CD4-positive, alpha-beta T cell treated with Interleukin-6 for 4 hours (primary cell): Measurements from ENCODE around the gene CREB3.

Source experiments
- DNase-seq: peaks from one replicate; pipeline ENCODE4 v3.0.0-alpha.2; 2020; ENCODE audit warnings: mixed read lengths

CREB3 gene

DNA sequence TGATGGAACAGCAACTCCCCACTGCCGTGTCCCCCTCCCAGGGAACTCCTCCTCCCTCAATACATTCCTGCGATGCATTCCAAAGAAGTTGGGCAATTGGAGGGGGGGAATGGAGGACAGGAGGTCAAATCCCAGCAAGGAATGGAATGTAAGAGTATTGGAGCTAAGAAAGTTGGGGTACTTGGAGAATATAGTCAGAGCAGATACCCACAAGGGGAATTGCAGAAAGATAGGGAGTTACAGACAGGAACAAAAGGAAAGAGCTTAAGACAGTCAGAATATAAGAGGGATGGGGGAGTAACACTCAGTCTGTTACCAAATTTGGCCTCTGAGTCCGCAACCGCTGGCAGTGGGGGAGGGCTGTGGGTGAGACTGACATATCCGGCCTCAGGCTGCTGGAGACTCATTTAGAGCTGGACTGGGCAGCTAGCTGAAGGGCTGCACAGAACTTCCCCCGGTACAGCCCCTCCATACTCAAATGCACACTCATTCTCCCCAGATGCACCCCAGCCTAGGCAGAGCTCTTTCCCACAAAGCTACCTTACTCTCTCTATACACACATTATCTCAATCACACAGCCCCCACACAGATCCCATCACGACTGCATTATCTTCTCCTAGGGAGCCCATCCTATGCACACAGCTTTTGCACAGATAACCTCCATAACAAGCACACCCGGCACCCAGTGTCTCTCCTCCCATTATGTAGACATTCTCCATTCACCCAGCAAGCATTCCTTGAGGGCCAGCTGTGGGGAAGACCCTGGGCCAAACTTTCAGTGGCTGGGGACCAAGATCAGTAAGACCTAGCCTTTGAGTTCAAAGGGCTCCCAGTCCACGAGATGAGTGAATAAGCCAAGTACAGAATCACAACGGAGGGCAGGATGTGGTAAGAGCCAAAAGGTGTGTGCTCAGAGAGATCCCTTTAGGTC, 4.2 kb upstream of the CREB3 start:
- DNase-seq = peak; percentile 51

DNA sequence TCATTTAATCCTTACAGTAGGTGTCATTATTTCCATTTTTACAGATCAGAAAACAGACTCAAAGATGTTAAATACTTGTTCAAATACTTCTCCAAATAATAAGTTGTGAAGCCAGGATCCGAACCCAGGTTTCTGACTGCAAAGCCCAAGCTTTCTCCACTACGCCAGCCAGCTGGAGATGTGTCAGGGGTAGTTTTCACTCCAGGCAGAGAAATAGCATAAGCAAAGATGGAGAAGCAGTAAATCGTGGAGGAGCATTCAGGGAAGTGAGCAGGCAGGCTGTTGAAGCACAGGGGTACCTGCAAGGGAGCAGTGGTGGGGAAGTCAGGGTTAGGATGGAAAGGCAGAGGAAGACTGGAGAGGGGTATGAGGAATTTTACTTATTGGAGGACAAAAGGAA, 3.4 kb upstream of the CREB3 start:
- DNase-seq = no peak

DNA sequence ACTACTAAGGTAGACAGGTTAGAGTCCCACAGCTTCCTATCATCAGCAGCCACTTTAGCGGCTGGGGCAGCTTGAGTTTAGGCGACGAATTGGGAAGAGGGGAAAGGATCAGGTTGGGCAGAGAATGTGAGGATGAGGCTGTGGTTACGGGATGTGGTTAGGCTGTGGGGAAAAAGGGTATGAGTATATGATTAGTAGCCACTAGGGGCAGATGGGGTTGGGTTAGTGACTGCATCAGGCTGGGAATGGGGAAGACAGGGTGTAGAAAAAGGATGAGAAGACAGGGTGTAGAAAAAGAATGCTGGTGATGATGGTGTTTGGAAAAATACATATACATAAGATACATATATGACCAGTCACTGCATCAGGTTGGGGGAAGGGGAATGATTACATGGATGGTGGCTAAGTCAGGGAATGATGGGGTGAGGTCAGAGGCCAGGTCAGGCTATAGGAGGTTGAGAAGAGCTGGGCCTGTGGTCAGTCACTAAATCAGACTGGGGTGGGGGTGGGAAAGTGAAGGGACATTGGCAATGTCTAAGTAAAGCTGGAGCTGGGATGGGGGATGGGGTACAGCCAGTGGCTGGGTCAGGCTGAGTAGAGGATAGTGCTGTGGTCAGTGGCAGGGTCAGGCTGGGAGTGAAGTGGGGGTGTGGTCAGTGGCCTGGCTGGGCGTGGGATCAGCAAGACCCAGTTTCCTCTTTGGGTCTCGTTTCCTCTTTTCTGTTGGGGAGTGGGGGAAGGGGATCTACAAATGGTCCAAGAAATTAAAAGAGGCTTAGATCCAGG, 2.6 kb upstream of the CREB3 start:
- peak; percentile 32 for DNase-seq

DNA sequence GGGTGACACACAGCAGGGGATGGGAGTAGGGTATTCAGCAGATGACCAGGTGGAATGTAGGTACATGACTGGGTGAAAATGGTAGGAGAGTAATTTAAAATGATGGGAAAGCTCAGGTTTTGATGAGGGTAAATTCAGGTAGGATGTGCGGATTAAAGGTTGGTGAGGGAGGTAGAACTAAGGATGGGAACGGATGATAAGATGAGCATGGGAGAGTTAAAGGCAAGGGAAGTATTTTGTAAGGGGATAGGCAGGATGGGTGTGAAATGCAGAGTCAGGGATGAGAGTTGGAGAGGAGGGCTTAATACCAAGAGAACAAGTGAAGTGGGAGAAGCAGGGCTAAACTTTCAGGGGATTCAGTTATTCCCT, 2.0 kb upstream of the CREB3 start:
- no peak for DNase-seq

DNA sequence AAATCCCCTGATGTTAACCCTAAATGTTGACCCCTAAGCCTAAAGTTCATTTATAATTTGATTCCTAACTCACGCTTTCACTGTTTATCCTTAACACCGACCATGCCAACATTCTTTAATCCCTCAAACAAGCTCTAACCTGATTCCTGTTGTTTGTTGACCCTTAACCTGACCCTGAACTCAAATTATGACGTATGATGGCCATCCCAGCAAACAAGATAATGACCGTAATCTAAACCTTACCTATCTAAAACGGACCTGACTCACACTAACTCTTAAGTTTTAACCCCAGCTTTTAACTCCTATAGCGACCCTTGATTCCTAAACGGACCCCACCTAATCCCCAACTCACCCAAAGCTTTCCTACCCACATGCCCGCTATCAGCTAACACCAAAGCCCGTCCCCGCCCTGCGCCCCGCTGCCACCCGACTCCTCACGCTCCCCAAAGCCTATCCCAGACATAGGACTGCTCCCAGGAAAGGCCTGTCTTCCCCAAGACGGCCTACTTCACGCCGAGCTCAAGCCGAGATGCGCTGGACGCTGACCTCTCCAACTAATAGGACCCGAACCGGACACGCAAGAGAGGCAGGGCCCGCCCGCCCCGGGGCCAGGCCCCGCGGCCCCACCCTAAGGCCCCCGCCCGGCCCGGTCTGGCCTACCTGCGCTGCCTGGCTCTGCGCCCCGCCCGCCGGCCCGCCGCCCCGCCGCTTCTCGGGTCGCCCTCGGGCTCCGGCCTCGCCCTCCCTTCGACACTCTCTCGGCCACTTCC, 866 bp upstream of the CREB3 start:
- no peak for DNase-seq

DNA sequence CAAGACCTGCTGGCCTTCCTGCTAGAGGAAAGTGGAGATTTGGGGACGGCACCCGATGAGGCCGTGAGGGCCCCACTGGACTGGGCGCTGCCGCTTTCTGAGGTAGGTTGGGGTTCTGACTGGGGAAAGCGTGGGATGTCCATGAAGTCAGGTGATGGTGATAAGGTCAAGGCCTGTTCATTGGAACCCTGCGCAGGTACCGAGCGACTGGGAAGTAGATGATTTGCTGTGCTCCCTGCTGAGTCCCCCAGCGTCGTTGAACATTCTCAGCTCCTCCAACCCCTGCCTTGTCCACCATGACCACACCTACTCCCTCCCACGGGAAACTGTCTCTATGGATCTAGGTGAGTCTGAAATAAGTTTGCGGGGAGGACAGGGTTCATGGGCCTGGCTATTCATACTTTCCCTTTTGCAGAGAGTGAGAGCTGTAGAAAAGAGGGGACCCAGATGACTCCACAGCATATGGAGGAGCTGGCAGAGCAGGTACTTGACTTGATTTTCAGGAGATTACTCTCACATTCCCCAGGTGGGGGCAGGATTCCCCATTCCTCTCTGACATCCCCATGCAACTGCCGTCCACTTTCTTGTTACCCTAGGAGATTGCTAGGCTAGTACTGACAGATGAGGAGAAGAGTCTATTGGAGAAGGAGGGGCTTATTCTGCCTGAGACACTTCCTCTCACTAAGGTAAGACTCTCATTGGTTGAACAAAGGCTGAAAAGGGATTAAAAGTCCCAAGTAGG, 505 bp downstream of the CREB3 start:
- no peak for DNase-seq

DNA sequence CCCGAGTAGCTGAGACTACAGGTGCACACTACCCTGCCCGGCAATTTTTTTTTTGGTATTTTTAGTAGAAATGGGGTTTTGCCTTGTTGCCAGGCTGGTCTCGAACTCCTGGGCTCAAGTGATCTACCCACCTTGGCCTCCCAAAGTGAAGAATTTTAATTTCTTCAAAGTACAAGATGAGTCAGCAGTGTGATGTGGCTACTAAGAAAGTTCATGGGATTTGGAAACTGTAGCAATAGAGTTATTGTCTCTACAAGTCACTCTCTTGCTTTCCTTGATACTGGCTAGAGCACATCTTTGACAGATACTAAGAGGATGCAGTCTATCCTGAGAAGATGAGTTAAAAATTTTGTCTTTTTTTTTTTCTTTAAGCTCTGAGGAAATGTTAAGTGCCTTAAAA, 1.6 kb downstream of the CREB3 start:
- no peak for DNase-seq

DNA sequence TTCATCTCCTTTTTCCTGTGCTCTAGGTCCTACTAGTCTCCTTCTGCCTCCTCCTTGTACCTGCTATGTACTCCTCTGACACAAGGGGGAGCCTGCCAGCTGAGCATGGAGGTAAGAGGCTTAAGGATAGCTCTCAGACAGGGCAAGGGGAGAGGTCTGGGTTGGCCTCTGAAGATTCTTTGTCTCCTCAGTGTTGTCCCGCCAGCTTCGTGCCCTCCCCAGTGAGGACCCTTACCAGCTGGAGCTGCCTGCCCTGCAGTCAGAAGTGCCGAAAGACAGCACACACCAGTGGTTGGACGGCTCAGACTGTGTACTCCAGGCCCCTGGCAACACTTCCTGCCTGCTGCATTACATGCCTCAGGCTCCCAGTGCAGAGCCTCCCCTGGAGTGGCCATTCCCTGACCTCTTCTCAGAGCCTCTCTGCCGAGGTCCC, 3.8 kb downstream of the CREB3 start:
- DNase-seq = peak; percentile 71

DNA sequence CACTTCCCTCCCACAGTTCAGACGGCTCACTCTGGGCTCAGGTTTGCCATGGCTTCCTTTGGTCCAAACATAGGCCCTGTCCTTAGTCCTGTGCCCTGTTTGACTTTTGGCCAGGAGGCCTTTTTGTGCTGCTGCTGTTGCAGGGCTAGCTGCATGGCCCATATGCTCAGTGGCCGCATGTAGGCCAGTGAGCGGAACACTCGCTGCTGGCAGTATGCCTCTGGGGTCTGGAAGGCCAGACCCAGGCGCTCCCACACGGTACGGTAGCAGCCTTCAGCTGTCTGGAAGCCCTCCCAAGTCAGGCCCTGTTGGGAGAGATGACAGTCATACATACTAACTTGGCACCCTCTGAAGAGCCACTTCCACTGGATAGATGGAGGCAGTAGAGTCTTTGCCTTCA, 4.7 kb downstream of the CREB3 start:
- no peak for DNase-seq

DNA sequence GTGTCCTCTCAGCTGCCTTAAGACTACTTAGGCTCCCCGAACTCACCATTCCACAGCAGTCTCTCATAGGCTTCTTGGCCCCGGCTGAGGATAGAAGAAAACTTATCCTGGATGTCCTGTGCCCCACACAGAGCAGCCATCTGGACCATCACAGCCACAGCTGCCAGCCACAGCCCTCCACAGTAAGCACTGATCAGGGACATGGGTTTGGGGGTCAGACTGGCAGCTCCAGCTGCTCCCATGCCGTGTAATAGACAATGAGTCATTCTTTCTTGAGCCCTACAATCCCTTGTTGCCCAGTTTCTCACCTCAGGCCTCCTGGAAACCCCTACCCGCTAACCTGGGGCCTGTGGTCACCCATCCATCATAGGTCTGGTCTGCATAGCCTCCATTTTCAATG, 5.7 kb downstream of the CREB3 start:
- DNase-seq = no peak

DNA sequence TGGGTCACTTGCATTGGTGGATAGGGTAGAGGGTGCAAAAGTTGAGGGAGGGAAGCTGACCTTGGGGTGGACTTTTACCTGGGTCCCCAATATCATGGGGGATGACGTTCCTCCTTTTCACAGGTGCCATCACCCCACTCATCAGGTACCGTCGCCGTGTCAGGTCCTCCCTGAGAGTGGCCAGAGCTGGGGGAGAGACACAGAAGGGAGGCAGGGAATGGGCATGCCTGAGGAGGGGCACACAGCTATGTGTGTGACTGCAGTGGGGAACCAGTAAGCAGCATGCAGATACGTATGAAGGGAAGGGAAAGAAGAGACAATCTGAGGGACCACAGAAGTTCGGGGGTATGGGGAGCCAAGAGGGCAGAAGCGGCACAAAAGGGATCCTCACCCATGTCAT, 6.5 kb downstream of the CREB3 start:
- no peak for DNase-seq

DNA sequence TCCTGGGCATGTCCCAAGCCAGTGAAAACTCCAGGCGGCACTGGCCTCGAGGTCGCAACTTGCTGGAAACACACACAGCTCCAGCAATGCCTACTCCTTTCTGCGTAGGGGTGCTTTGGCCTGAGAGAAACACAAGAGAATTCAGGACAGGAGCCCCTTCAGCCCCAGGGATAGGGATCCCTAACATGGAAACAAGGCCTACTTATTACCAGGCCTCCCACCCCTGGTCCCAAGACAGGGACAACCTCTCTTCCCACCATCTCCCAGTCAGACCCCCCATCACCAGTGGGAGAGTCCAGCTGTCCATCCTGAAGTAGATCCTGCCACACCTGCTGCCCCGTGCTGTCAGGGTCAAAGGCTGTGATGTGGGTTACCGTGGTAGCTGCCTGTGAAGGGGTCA, 7.8 kb downstream of the CREB3 start:
- no peak for DNase-seq

DNA sequence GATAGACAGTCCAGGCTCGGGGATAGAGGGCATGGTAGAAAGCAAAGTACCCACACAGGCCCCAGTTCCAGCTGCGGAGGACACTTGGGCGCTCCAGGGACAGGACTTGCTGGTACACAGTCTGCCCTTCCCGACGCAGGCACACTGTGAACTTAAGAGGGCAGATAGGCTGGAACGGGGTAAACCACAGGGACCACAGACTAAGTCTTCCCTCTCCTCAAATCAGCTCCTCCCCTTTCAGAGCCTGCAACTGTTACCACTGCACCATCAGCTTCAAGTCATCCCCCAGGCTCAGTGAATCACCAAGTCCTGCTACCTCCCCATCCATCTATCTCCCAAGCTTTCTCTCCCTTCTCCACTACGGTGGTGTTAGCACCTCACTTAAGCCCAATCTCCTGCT, 9.3 kb downstream of the CREB3 start:
- no peak for DNase-seq

DNA sequence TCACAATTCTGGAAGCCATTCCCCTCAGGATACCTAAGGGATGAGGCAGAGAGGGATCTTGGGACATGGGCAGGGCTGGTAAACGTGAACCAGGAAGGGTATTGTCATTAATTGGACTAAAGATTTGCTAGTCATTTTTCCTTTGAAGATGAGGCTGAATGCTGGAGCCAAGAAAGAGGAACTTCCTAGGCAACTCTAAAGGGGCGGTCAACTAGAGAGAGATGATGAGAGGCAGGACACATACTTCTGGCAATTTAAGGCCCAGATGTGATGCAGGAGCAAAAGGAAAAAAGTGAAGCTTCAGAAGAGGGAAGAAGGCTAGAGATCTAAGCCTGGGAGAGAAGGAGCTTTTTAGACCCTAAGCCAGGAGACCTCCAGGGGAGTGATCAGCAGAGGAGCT, 11.0 kb downstream of the CREB3 start:
- no peak for DNase-seq

DNA sequence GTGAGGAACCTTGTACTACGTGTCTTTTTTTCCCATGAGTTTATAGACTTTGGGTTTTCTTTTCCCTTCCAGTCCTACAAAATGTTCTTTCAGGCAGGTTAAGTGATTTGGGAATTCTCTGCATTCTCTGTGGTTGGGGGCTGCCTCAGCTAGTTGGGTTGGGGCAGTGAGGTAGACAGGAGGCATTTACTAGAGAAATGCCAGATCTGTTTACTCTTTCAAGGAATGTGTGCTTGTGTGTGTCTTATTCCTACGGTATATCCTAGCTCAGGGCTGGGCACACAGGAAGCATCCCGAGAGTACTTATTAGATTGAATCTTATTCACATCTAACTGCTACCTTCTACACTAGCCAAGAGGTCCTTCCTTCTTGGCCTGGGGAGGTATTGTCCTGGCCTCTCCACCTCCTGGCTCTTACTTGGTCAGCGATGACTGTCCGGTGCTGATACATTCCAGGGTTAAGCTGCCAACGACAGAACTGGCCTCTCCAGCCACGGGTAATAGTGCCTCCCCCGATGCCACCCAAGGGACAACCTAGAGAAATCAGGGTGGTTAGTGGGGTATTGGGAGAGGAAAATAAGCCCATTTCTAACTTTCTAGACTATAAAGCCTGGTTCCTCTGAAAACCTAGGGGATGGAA, 11.5 kb downstream of the CREB3 start:
- DNase-seq = no peak

DNA sequence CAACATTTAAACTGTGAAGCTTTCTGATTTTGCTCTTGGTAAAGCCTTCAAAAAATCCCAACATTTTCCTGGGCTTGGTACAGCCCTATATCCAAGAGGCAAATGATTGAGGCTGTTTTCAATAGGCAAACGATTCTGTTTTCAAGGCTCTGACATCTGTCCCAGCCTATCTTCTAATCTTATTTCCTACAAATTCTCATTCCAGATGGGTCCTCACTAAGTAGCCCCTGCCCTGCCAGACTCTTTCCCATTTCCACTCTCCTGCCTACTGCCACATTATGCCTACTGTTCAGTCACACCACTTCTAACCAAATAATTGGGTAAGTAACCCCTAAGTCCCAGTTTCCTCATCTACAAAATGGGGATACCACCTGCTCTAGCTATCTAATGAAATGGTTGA, 13.1 kb downstream of the CREB3 start:
- DNase-seq = no peak

DNA sequence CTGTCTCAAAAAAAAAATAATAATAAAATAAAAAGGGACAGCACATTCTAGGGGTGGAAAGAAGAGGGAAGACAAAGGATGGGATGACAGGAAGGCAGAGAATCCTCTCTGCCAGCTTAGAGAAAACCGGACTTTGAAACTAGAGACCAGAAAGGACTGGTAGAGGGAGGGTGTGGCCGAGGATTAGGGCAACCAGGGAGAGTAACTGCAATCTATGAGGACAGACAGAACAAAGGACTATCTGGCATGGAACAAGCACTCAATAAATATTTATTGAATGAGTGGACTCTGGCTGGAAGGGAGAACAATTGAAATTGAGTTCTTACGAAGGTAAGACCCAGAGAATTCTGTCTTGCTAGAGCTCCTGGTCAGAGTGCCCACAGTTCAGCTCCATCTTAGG, 14.1 kb downstream of the CREB3 start:
- no peak for DNase-seq

DNA sequence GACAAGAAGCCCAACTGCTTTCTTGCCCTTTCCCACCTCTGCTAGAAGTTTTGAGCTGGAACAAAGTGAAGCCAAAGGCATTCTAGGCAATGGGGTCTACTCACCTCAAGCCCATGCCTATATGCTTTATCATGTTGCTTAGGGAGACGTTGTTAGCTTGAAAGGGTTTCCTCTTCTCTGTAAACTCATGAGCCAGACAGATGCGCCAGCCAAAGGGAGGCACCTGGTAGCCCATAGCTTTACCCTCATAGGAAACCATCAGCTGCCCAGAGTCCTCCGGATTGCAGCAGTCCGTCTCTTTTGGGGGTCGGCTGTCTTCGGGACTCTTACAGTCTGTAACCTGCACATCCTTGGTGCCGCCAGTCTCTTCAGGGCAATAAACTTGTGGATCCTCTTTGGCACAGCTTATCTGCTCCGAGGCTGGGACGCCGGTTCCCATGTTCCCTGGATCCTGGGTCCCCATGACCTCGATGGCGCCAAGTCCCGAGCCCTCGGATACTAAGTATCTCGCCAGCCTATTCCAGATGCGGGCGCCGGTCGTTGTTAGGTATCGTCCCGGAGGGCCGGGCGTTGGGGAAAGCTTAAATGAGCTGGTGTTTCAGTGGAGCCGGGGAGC, 15.9 kb downstream of the CREB3 start:
- peak; percentile 20 for DNase-seq

DNA sequence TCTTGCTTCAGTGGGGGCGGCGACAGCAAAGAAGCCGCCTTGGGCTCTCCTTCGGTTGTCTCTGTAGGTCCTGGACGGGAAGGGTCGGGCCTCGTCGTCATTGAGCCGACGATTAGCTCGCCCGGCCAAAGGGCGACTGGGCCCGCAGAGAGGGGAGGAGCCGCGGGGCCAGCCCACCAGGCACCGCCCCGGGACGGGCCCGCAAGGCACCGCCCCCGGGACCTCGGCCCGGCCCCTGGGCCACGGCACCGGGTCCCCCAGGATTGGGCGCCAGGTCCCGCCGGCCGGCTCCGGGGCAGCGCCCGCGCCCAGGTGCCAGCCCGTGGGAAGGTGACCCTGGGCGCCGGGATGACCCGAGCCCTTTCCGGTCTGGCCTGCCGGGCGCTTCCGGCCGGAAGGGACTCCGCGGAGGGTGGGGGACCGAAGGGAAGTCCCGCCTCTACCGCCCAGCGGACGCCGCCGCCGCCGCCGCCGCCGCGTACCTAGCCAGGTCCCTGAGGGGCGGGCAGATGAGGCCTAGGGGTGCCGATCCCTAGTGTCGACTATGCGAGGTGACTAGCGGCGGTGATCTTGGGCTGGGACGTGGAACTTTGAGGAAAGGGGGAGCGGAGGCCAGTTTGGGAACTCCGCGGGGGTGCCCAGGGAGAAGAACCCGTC, 16.5 kb downstream of the CREB3 start, which contains the start of the genes GBA2 and RGP1:
Gene GBA2, minus strand, starts transcription at position 371 of the 657 bp plus-strand sequence. CDS start 524 bp downstream, outside the sequence.
Gene RGP1, plus strand, starts transcription at position 430 of the 657 bp plus-strand sequence. CDS start 469 bp downstream, outside the sequence.
- peak; percentile 73 for DNase-seq

DNA sequence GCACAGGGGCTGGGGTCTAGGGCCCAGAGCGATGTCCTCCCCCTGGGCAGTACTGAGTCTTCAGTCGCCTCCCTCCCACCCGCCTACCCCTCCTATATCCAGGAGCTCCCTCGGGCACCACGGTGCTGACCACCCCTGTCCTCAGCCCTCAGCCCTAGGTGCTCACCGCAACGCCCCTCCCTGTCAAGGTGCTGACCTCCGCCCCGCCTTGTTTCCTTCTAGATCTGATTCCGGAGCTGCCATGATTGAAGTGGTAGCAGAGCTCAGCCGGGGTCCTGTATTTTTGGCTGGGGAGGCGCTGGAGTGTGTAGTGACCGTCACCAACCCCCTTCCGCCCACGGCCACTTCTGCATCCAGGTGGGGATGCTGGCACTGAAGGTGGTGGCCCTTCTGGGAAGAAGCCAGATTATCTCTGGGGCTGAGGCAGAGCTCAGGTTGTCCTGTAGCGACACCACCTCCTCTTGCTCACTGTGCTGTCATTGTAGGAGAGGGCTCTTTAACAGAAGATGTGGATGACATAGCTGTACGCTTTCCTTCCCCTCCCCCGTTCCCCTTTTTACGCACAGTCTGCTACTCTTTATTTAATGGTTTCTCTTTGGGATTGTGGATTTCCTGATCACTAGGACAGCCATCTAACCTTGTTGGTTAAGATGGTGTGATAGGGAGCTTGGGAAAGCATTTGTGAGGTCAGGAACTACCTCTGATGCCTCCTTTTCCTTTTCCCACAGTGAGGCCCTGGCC, 17.2 kb downstream of the CREB3 start:
- peak; percentile 61 for DNase-seq
